ENCODE measurements around the gene NUP210. TPM values are rescaled to one million over a fixed set of nuclear protein-coding genes. Genes with fewer than 3 reads are reported as not detected.
"Not testable (repeated sequence)": the region's sequence is repeated elsewhere in the genome, so short reads cannot be mapped to it uniquely, and the experiment has no call there.

The NUP210 gene
- total RNA-seq, 1 experiment from 2014 or later, result 11.4 TPM

DNA sequence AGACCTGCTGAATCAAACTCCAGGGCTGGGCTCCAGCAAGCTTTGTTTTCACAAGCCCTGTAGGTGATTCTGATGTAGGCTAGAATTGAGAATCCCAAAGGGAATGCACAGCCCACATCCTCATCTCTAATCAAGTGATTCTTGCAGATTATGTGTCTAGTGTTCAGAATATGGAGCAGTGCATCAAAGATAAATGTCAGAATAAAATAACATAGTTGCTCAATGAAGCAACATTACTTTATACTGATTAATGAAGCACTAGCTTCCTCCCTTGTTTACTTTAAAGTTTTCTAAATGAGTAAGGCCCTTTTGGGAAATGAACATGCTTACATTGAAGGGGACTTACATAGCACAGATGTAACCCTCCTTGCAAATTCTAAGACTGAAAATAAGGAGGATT, 39.2 kb downstream of the NUP210 start:
- ChIA-PET CTCF (no interaction called here), POLR2A (ENCODE audit: low non-redundant PET) (no interaction called here)
- Histone ChIP-seq H3K36me3 (ENCODE audit: insufficient read depth, low read length, poor library complexity, severe bottlenecking) (no peaks in the 10 kb centered on the region), H3K4me3 (ENCODE audit: low read depth, low read length, poor library complexity, severe bottlenecking) (no peak overlapping the region), H3K27me3 (replicated peaks; ENCODE audit: insufficient read depth, low read depth, low read length, poor library complexity) (no peaks in the 10 kb centered on the region), H3K27ac (ENCODE audit: low read depth, low read length, poor library complexity, severe bottlenecking) (no peak overlapping the region), H3K4me1 (ENCODE audit: insufficient read depth, low read length, poor library complexity, severe bottlenecking) (no peaks in the 10 kb centered on the region), H3K9me3 (ENCODE audit: low read depth, low read length, poor library complexity, severe bottlenecking) (no peaks in the 10 kb centered on the region)
- BruUV-seq (replicated peaks), result no TSS peak
- no peak for DNase-seq (ENCODE audit: low spot score)
- TF ChIP-seq, protein P1, sequence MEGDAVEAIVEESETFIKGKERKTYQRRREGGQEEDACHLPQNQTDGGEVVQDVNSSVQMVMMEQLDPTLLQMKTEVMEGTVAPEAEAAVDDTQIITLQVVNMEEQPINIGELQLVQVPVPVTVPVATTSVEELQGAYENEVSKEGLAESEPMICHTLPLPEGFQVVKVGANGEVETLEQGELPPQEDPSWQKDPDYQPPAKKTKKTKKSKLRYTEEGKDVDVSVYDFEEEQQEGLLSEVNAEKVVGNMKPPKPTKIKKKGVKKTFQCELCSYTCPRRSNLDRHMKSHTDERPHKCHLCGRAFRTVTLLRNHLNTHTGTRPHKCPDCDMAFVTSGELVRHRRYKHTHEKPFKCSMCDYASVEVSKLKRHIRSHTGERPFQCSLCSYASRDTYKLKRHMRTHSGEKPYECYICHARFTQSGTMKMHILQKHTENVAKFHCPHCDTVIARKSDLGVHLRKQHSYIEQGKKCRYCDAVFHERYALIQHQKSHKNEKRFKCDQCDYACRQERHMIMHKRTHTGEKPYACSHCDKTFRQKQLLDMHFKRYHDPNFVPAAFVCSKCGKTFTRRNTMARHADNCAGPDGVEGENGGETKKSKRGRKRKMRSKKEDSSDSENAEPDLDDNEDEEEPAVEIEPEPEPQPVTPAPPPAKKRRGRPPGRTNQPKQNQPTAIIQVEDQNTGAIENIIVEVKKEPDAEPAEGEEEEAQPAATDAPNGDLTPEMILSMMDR (conservative IDR thresholded peaks at IDR 0.05; ENCODE audit: low read depth, low read length), result no peak
- TF ChIP-seq EZH2 (IDR thresholded peaks at IDR 0.05; ENCODE audit: borderline replicate concordance, low read depth, low read length, poor library complexity, severe bottlenecking), result no peak
- intact Hi-C loops (cut with micrococcal nuclease; ENCODE audit: unreplicated experiment), result no loop called here

DNA sequence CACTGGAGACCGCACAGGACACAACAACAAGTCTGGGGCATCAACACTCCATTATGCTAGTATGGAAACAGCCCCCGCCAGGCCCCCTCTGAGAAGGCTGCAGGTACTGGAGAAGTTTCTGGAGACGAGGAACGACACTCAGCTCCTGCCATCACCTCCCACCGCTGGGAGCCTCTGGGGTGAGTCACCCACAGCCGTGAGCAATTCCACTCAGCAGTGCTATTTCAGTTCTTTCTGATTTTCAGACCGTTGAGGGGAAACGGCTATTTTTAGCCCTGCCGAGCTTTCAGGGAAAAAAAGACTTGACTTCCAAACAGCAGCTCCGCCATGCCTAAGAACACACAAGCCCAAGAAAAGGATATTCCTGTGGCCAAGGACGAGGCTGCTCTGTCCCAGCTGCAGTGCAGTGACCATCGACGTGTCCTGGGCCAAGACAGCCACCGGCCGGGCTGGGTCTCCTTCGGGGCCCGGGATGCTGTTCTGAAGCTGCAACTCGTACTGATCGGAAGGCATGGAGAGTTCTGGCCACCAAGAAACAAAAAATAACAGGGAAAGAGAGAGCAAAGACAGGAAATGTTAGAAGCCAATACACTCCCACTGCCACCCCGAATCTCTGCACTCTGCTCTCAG, 40.8 kb downstream of the NUP210 start:
- H3K27ac ChIP-seq (ENCODE audit: low read depth, low read length, poor library complexity, severe bottlenecking), result no peak overlapping the region
- DNase-seq (ENCODE audit: low spot score), result no peak
- BruUV-seq (replicated peaks), result no TSS peak
- no peaks in the 10 kb centered on the region for H3K9me3 ChIP-seq (ENCODE audit: low read depth, low read length, poor library complexity, severe bottlenecking)
- intact Hi-C loops (cut with micrococcal nuclease; ENCODE audit: unreplicated experiment), result no loop called here
- ChIA-PET CTCF (no interaction called here), POLR2A (ENCODE audit: low non-redundant PET) (no interaction called here)
- no peaks in the 10 kb centered on the region for H3K4me1 ChIP-seq (ENCODE audit: insufficient read depth, low read length, poor library complexity, severe bottlenecking)
- H3K27me3 ChIP-seq (replicated peaks; ENCODE audit: insufficient read depth, low read depth, low read length, poor library complexity), result no peaks in the 10 kb centered on the region
- H3K4me3 ChIP-seq (ENCODE audit: low read depth, low read length, poor library complexity, severe bottlenecking), result no peak overlapping the region
- no peaks in the 10 kb centered on the region for H3K36me3 ChIP-seq (ENCODE audit: insufficient read depth, low read length, poor library complexity, severe bottlenecking)
- no peak for TF ChIP-seq EZH2 (IDR thresholded peaks at IDR 0.05; ENCODE audit: borderline replicate concordance, low read depth, low read length, poor library complexity, severe bottlenecking)
- TF ChIP-seq, protein P1 (conservative IDR thresholded peaks at IDR 0.05; ENCODE audit: low read depth, low read length), result no peak

GRCh38 chr3:13378155-13378554, 42.0 kb downstream of the NUP210 start:
- Histone ChIP-seq H3K36me3 (ENCODE audit: insufficient read depth, low read length, poor library complexity, severe bottlenecking) (no peaks in the 10 kb centered on the region), H3K9me3 (ENCODE audit: low read depth, low read length, poor library complexity, severe bottlenecking) (no peaks in the 10 kb centered on the region), H3K27ac (ENCODE audit: low read depth, low read length, poor library complexity, severe bottlenecking) (no peak overlapping the region), H3K27me3 (replicated peaks; ENCODE audit: insufficient read depth, low read depth, low read length, poor library complexity) (no peaks in the 10 kb centered on the region), H3K4me1 (ENCODE audit: insufficient read depth, low read length, poor library complexity, severe bottlenecking) (no peaks in the 10 kb centered on the region), H3K4me3 (ENCODE audit: low read depth, low read length, poor library complexity, severe bottlenecking) (no peak overlapping the region)
- CTCF ChIA-PET, result no interaction called here
- POLR2A ChIA-PET (ENCODE audit: low non-redundant PET), result no interaction called here
- no TSS peak for BruUV-seq (replicated peaks)
- no peak for TF ChIP-seq EZH2 (IDR thresholded peaks at IDR 0.05; ENCODE audit: borderline replicate concordance, low read depth, low read length, poor library complexity, severe bottlenecking)
- TF ChIP-seq, protein P1 (conservative IDR thresholded peaks at IDR 0.05; ENCODE audit: low read depth, low read length), result no peak
- intact Hi-C loops (cut with micrococcal nuclease; ENCODE audit: unreplicated experiment), result no loop called here
- no peak for DNase-seq (ENCODE audit: low spot score)

DNA sequence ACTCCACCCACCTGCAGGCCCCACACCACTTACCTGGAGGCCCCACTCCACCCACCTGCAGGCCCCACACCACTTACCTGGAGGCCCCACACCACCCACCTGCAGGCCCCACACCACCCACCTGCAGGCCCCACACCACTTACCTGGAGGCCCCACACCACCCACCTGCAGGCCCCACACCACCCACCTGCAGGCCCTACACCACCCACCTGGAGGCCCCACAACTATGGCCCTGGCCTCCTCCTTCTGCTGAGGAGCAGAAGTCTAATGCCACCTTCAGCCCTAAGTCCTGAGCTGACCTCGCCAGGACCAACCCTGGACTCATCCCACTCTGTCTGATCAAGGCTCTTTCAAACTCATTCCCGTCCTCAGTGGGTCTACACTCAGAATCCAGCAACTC, 42.4 kb downstream of the NUP210 start:
- POLR2A ChIA-PET (ENCODE audit: low non-redundant PET); CTCF ChIA-PET; BruUV-seq (replicated peaks); H3K36me3 ChIP-seq (ENCODE audit: insufficient read depth, low read length, poor library complexity, severe bottlenecking); H3K4me1 ChIP-seq (ENCODE audit: insufficient read depth, low read length, poor library complexity, severe bottlenecking); H3K9me3 ChIP-seq (ENCODE audit: low read depth, low read length, poor library complexity, severe bottlenecking); DNase-seq (ENCODE audit: low spot score); H3K27me3 ChIP-seq (replicated peaks; ENCODE audit: insufficient read depth, low read depth, low read length, poor library complexity); intact Hi-C loops (cut with micrococcal nuclease; ENCODE audit: unreplicated experiment); H3K4me3 ChIP-seq (ENCODE audit: low read depth, low read length, poor library complexity, severe bottlenecking); H3K27ac ChIP-seq (ENCODE audit: low read depth, low read length, poor library complexity, severe bottlenecking): not testable (repeated sequence)

Measured in A673 (cell line).